Immature natural killer cell (primary cell): ENCODE results near the gene KDM7A. TPM values are rescaled to one million over a fixed set of nuclear protein-coding genes. Genes with fewer than 3 reads are reported as not detected.
"Not testable (repeated sequence)": the region's sequence is repeated elsewhere in the genome, so short reads cannot be mapped to it uniquely, and the experiment has no call there.

Experiments used
- DNase-seq, 3 donors: peaks; one replicate each; pipeline ENCODE4 v3.0.0; 2022; ENCODE audit warnings: mixed read lengths in 1 of 3
- H3K27ac Mint-ChIP-seq, 6 donors: one replicate each; pipeline ENCODE4 v1.8.0; 2020; ENCODE audit warnings: mixed read lengths in 6 of 6, mild to moderate bottlenecking in 5 of 6, inconsistent platforms in 4 of 6, moderate library complexity in 3 of 6
- H3K27me3 Mint-ChIP-seq, 3 donors: one replicate each; pipeline ENCODE4 v1.8.0; 2020 to 2021; ENCODE audit warnings: low read depth in 3 of 3, mild to moderate bottlenecking in 3 of 3, mixed read lengths in 3 of 3, moderate library complexity in 3 of 3, inconsistent platforms in 1 of 3
- H3K36me3 Mint-ChIP-seq, 3 donors: one replicate each; pipeline ENCODE4 v1.8.0; 2020; ENCODE audit warnings: mixed read lengths in 3 of 3, inconsistent platforms in 2 of 3, mild to moderate bottlenecking in 2 of 3
- H3K4me1 Mint-ChIP-seq, 2 donors: one replicate each; pipeline ENCODE4 v1.8.0; 2020; ENCODE audit warnings: inconsistent platforms in 2 of 2, mild to moderate bottlenecking in 2 of 2, mixed read lengths in 2 of 2, moderate library complexity in 1 of 2
- H3K4me3 Mint-ChIP-seq, 5 donors: one replicate each; pipeline ENCODE4 v1.8.0; 2020; ENCODE audit warnings: mild to moderate bottlenecking in 5 of 5, mixed read lengths in 5 of 5, inconsistent platforms in 3 of 5, moderate library complexity in 3 of 5
- H3K9me3 Mint-ChIP-seq, 6 donors: one replicate each; pipeline ENCODE4 v1.8.0; 2020; ENCODE audit warnings: mild to moderate bottlenecking in 6 of 6, mixed read lengths in 6 of 6, inconsistent platforms in 4 of 6, moderate library complexity in 3 of 6
- polyA plus RNA-seq, 3 donors: library from polyadenylated mRNA; unstranded; fragments of 300-500 nt; fragmentation: Illumina TruSeq; gene quantifications; one replicate each; pipeline ENCODE4 v1.2.3, GENCODE V29; 2021

Gene KDM7A
- polyA plus RNA-seq, 3 donors from 2014 or later = 3.0 to 4.7 (median 4.5) TPM

GRCh38 chr7:140127360-140128127 lies 49.2 kb downstream of the KDM7A start:
- H3K9me3 Mint-ChIP-seq = no peaks in the 10 kb centered on the region
- peaks cover 0 to under 1% (median 0%) of the 10 kb centered on the region in 3 donors for H3K27me3 Mint-ChIP-seq
- no peaks in the 10 kb centered on the region for H3K4me1 Mint-ChIP-seq
- no peak overlapping the region for H3K27ac Mint-ChIP-seq
- no peak for DNase-seq
- H3K36me3 Mint-ChIP-seq = peaks cover 20 to 37% (median 26%) of the 10 kb centered on the region in 3 donors
- H3K4me3 Mint-ChIP-seq = no peak overlapping the region

DNA sequence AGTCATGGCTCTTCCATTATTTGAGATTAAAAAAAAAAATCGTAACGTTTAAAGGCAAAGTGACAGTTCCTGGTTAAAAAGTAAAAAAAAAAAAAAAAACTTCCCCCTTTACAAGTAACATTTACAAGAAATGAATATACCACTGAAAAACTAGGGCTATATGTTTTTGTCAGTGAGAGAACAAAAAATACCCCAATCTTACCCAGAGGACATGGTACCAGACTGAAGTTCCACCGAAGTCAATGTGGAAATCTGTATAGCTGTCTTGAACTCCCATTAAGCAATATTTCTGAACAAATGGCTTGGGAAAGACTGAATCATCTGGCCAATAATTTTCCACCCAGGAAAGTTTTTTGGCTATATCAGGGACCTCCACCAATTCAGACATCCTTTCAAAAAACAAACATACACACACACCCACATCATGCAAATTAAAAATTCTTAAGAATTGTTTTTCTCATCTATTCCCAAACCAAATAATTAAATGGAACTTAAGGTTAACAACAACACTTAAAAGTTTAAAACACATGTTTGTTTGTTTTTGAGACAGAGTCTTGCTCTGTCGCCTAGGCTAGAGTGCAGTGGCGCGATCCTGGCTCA lies 50.2 kb downstream of the KDM7A start:
- DNase-seq = no peak
- Mint-ChIP-seq H3K36me3 (peaks cover 17 to 30% (median 19%) of the 10 kb centered on the region in 3 donors), H3K4me3 (no peak overlapping the region), H3K27me3 (no peaks in the 10 kb centered on the region), H3K4me1 (no peaks in the 10 kb centered on the region), H3K9me3 (no peaks in the 10 kb centered on the region), H3K27ac (peak overlapping the region in 1 of 6 donors; percentile 23)

GRCh38 chr7:140122965-140123364 lies 53.8 kb downstream of the KDM7A start:
- Mint-ChIP-seq H3K9me3 (no peaks in the 10 kb centered on the region), H3K4me1 (no peaks in the 10 kb centered on the region), H3K27me3 (no peaks in the 10 kb centered on the region), H3K4me3 (no peak overlapping the region), H3K27ac (no peak overlapping the region), H3K36me3 (peaks cover 5 to 35% (median 10%) of the 10 kb centered on the region in 3 donors)
- no peak for DNase-seq

- Mint-ChIP-seq H3K9me3 (no peaks in the 10 kb centered on the region), H3K27me3 (no peaks in the 10 kb centered on the region), H3K4me1 (no peaks in the 10 kb centered on the region), H3K27ac (no peak overlapping the region), H3K36me3 (peaks cover 0 to 27% (median 10%) of the 10 kb centered on the region in 3 donors), H3K4me3 (no peak overlapping the region)
- DNase-seq = no peak
These were observed 55.5 kb downstream of the KDM7A start for GRCh38 chr7:140121326-140121725.

GRCh38 chr7:140114817-140115216 lies 62.0 kb downstream of the KDM7A start:
- H3K4me3 Mint-ChIP-seq, H3K4me1 Mint-ChIP-seq, H3K27ac Mint-ChIP-seq, H3K27me3 Mint-ChIP-seq, DNase-seq, H3K9me3 Mint-ChIP-seq: not testable (repeated sequence)
- H3K36me3 Mint-ChIP-seq = peaks cover 19 to 42% (median 22%) of the 10 kb centered on the region in 3 donors

DNA sequence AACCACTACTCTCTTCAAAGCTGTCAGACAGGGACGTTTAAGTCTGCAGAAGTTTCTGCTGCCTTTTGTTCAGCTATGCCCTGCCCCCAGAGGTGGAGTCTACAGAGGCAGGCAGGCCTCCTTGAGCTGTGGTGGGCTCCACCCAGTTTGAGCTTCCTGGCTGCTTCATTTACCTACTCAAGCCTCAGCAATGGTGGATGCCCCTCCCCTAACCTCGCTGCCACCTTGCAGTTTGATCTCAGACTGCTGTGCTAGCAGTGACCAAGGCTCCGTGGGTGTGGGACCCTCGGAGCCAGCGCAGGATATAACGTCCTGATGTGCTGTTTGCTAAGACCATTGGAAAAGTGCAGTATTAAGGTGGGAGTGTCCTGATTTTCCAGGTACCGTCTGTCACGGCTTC lies 68.0 kb downstream of the KDM7A start:
- H3K27ac Mint-ChIP-seq, H3K27me3 Mint-ChIP-seq, DNase-seq, H3K4me3 Mint-ChIP-seq, H3K4me1 Mint-ChIP-seq, H3K9me3 Mint-ChIP-seq: not testable (repeated sequence)
- H3K36me3 Mint-ChIP-seq = peaks cover 26 to 54% (median 53%) of the 10 kb centered on the region in 3 donors

DNA sequence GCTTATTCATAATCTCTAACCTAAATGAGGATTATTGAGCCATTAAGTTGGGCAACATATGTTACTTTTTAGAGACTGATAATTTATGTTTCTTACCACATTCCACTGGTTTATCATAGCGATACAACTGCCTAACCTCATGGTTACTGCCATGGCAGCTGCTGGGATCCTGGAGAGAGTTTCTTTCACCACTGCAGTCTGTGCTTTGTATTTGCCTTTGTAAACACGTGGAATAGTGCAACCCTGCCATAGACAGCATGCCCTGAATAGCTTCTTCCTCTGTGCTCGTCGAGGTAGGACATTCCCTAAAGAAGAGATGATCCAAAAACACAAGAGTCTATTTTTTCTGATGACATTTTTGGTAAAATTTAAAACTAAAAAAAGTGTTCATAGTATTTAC lies 80.3 kb downstream of the KDM7A start:
- no peaks in the 10 kb centered on the region for H3K9me3 Mint-ChIP-seq
- H3K4me1 Mint-ChIP-seq = no peaks in the 10 kb centered on the region
- no peak overlapping the region for H3K27ac Mint-ChIP-seq
- no peak overlapping the region for H3K4me3 Mint-ChIP-seq
- peaks cover 52 to 79% (median 65%) of the 10 kb centered on the region in 3 donors for H3K36me3 Mint-ChIP-seq
- H3K27me3 Mint-ChIP-seq = peaks cover 0 to 2% (median 0%) of the 10 kb centered on the region in 3 donors
- no peak for DNase-seq

- Mint-ChIP-seq H3K36me3 (peaks cover 51 to 69% (median 54%) of the 10 kb centered on the region in 3 donors), H3K9me3 (no peaks in the 10 kb centered on the region), H3K4me1 (no peaks in the 10 kb centered on the region), H3K27me3 (peaks cover 0 to 2% (median 0%) of the 10 kb centered on the region in 3 donors), H3K4me3 (no peak overlapping the region), H3K27ac (peak overlapping the region in 1 of 6 donors; percentile 30)
- DNase-seq = no peak
These were observed 83.4 kb downstream of the KDM7A start for GRCh38 chr7:140093375-140093774.

DNA sequence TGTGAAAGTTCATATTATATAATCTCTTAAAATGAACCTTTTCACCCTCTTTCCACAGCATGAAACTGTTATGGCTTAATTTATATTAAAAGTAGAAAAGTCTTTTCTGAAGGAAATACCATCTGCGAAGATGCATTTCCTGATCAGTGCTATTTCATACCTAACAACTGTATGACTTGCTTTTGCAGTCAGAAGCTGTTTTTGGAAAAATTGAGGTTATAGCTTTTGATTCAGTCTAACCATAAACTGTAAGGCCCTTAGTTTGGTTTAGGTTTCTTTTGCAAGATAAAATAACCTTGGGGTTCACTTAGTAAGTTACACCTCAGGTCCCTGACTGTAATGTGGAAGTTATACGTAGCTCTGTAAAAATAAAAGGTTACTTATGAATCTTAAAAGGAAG lies 91.3 kb downstream of the KDM7A start:
- no peak for DNase-seq
- peaks cover 30 to 44% of the 10 kb centered on the region in 2 donors for H3K4me1 Mint-ChIP-seq
- peaks cover 0 to 5% (median 0%) of the 10 kb centered on the region in 3 donors for H3K36me3 Mint-ChIP-seq
- peak overlapping the region; percentile 9 to 77 (median 65) for H3K4me3 Mint-ChIP-seq
- H3K9me3 Mint-ChIP-seq = no peaks in the 10 kb centered on the region
- peaks cover 0 to 3% (median 1%) of the 10 kb centered on the region in 3 donors for H3K27me3 Mint-ChIP-seq
- H3K27ac Mint-ChIP-seq = peak overlapping the region; percentile 43 to 84 (median 78)

- peak in 1 of 3 donors; percentile 38 for DNase-seq
- Mint-ChIP-seq H3K4me1 (peaks cover 30 to 44% of the 10 kb centered on the region in 2 donors), H3K36me3 (peaks cover 0 to 2% (median 0%) of the 10 kb centered on the region in 3 donors), H3K4me3 (peak overlapping the region; percentile 9 to 77 (median 65)), H3K27ac (peak overlapping the region; percentile 43 to 84 (median 78)), H3K9me3 (no peaks in the 10 kb centered on the region), H3K27me3 (peaks cover 0 to 3% (median 1%) of the 10 kb centered on the region in 3 donors)
These were observed 91.8 kb downstream of the KDM7A start for GRCh38 chr7:140084972-140085371.

- Mint-ChIP-seq H3K9me3 (no peaks in the 10 kb centered on the region), H3K36me3 (no peaks in the 10 kb centered on the region), H3K27me3 (peaks cover 0 to 5% (median 1%) of the 10 kb centered on the region in 3 donors), H3K27ac (peak overlapping the region in 4 of 6 donors; percentile 22 to 82 (median 52)), H3K4me1 (peaks cover 30 to 44% of the 10 kb centered on the region in 2 donors), H3K4me3 (peak overlapping the region; percentile 5 to 75 (median 10))
- peak in 1 of 3 donors; percentile 16 for DNase-seq
These were observed 92.6 kb downstream of the KDM7A start for GRCh38 chr7:140084142-140084655.

DNA sequence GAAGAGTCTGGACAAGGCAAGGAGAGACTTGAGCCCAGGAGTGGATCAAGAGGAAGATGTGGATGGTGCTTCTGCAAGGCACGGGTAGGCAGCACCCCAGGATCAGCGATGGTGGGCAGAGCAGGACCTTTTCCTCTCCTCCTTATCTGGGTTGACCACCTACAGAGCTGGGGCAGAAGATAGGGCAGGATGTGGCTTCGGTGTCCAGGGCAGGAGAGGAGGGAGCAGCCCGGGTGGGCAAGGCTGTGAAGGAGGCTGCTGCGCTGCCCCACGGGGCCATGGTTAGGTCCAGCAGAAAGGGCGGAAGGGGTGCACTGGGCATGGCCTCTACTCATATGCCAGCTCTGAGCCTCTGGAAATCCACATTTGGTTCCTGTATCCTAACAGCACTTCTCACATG lies 94.0 kb downstream of the KDM7A start:
- no peak for DNase-seq
- Mint-ChIP-seq H3K27ac (peak overlapping the region in 2 of 6 donors; percentile 40 to 53), H3K9me3 (no peaks in the 10 kb centered on the region), H3K36me3 (no peaks in the 10 kb centered on the region), H3K4me1 (peaks cover 30 to 44% of the 10 kb centered on the region in 2 donors), H3K4me3 (peak overlapping the region in 1 of 5 donors; percentile 34), H3K27me3 (peaks cover 0 to 5% (median 1%) of the 10 kb centered on the region in 3 donors)

GRCh38 chr7:140081774-140082425 lies 94.9 kb downstream of the KDM7A start:
- peak overlapping the region in 1 of 5 donors; percentile 39 for H3K4me3 Mint-ChIP-seq
- peaks cover 30 to 44% of the 10 kb centered on the region in 2 donors for H3K4me1 Mint-ChIP-seq
- DNase-seq = no peak
- H3K27ac Mint-ChIP-seq = peak overlapping the region in 3 of 6 donors; percentile 45 to 73 (median 50)
- no peaks in the 10 kb centered on the region for H3K36me3 Mint-ChIP-seq
- no peaks in the 10 kb centered on the region for H3K9me3 Mint-ChIP-seq
- peaks cover 0 to 5% (median 1%) of the 10 kb centered on the region in 3 donors for H3K27me3 Mint-ChIP-seq
